Endothelial cell of umbilical vein (primary cell): ENCODE data around the gene KIAA1210. TPM values are rescaled to one million over a fixed set of nuclear protein-coding genes. Genes with fewer than 3 reads are reported as not detected.

Experiments used
- BruUV-seq: library from RNA; stranded (reverse); fragments of 400-500 nt; replicated peaks from 2 replicates; lab custom pipeline; 2021; lab: Mats Ljungman, UMichigan
- CTCF ChIA-PET: fragments of 300-600, 350-600 bp; sonication (Branson Sonifier 250); formaldehyde crosslinking; loops from one replicate; lab custom pipeline; 2021; ENCODE audit warnings: antibody characterized with exemption, inconsistent platforms; lab: Charles Lee
- POLR2A ChIA-PET: fragments of 300-600, 350-600 bp; sonication (Branson Sonifier 250); formaldehyde crosslinking; loops from one replicate; lab custom pipeline; 2021; ENCODE audit warnings: antibody characterized with exemption, inconsistent platforms; lab: Charles Lee
- DNase-seq: peaks from one replicate; pipeline ENCODE4 v3.0.0-alpha.2; 2011; ENCODE audit warnings: low read depth, low spot score
- FAIRE-seq: peaks from 2 replicates; lab custom pipeline; 2011; peaks lifted over from hg19 to GRCh38; lab: Jason Lieb, UNC
- H2AFZ ChIP-seq: 2 replicates; pipeline ENCODE4 v1.6.0; 2012; ENCODE audit warnings: low read depth, low read length, control low read depth, inconsistent platforms
- H3K27ac ChIP-seq: 2 replicates; pipeline ENCODE4 v1.5.1; 2011; ENCODE audit warnings: low read depth, mild to moderate bottlenecking, control low read depth, low read length, moderate library complexity; ENCODE audit not compliant: insufficient read depth
- H3K27me3 ChIP-seq, 2 experiments: 2 replicates each; pipeline versions ENCODE4 v1.6.0 to v1.6.1; 2011; ENCODE audit warnings: low read length in 2 of 2, mixed read lengths in 1 of 2; ENCODE audit not compliant: control insufficient read depth in 2 of 2, insufficient read depth in 2 of 2
- H3K36me3 ChIP-seq, 2 experiments: 2 replicates in 1 of 2; 3 replicates in 1 of 2; pipeline ENCODE4 v1.5.1; 2011; ENCODE audit warnings: low read length in 2 of 2, mild to moderate bottlenecking in 1 of 2, moderate library complexity in 1 of 2; ENCODE audit not compliant: control insufficient read depth in 2 of 2, insufficient read depth in 2 of 2; ENCODE audit errors: extremely low read depth in 1 of 2
- H3K4me1 ChIP-seq: 3 replicates; pipeline ENCODE4 v1.5.1; 2011; ENCODE audit warnings: mild to moderate bottlenecking, low read length; ENCODE audit not compliant: control insufficient read depth, insufficient read depth; ENCODE audit errors: extremely low read depth
- H3K4me2 ChIP-seq: 2 replicates; pipeline ENCODE4 v1.6.1; 2011; ENCODE audit warnings: low read length, control low read depth, mixed read lengths; ENCODE audit not compliant: insufficient read depth
- H3K4me3 ChIP-seq, 3 experiments: fragments of 200-600 bp in 1 of 3; sonication (generic), shearing (Covaris generic) in 1 of 3; replicated peaks in 1 of 3; 2 replicates each; pipeline ENCODE4 v1.5.1; 2011 to 2016; ENCODE audit warnings: control low read depth in 3 of 3, low read length in 3 of 3, mild to moderate bottlenecking in 2 of 3, inconsistent platforms in 1 of 3, low read depth in 1 of 3, moderate library complexity in 1 of 3; ENCODE audit not compliant: insufficient read depth in 1 of 3
- H3K79me2 ChIP-seq: 2 replicates; pipeline ENCODE4 v1.6.0; 2012; ENCODE audit warnings: low read length, inconsistent platforms; ENCODE audit not compliant: control insufficient read depth, insufficient read depth
- H3K9ac ChIP-seq: replicated peaks from 2 replicates; pipeline ENCODE3; 2011; ENCODE audit warnings: low read length, control low read depth; ENCODE audit not compliant: insufficient read depth; ENCODE audit errors: extremely low read depth
- H3K9me1 ChIP-seq: replicated peaks from 3 replicates; pipeline ENCODE4 v1.6.0; 2011; ENCODE audit warnings: mild to moderate bottlenecking, low read length; ENCODE audit not compliant: control insufficient read depth, insufficient read depth; ENCODE audit errors: extremely low read depth
- H3K9me3 ChIP-seq: replicated peaks from 2 replicates; pipeline ENCODE4 v1.5.1; 2012; ENCODE audit warnings: low read length, inconsistent platforms; ENCODE audit not compliant: control insufficient read depth, insufficient read depth
- H4K20me1 ChIP-seq: replicated peaks from 2 replicates; pipeline ENCODE3; 2011; ENCODE audit warnings: mild to moderate bottlenecking, low read length; ENCODE audit not compliant: control insufficient read depth, insufficient read depth; ENCODE audit errors: extremely low read depth
- EZH2 ChIP-seq: IDR thresholded peaks from 2 replicates; pipeline ENCODE4 v1.6.1; 2012; ENCODE audit warnings: borderline replicate concordance, low read depth, mild to moderate bottlenecking, moderate library complexity, low read length, inconsistent platforms; ENCODE audit not compliant: severe bottlenecking
- FOS ChIP-seq: IDR thresholded peaks from 2 replicates; pipeline ENCODE4 v1.6.1; 2011; ENCODE audit warnings: mild to moderate bottlenecking, low read length, moderate library complexity, borderline replicate concordance; ENCODE audit not compliant: insufficient read depth
- GATA2 ChIP-seq: IDR thresholded peaks from 2 replicates; pipeline ENCODE4 v1.7.0; 2011; ENCODE audit warnings: low read depth, mild to moderate bottlenecking, moderate library complexity, mixed read lengths, low read length; ENCODE audit not compliant: insufficient read length, insufficient read depth
- JUN ChIP-seq: IDR thresholded peaks from 2 replicates; pipeline ENCODE4 v1.6.1; 2011; ENCODE audit warnings: borderline replicate concordance, low read depth; ENCODE audit not compliant: insufficient read length, insufficient read depth
- MYC ChIP-seq: IDR thresholded peaks from one replicate; pipeline ENCODE4 v1.6.1; 2011; ENCODE audit warnings: mild to moderate bottlenecking, low read depth, low read length
- POLR2A ChIP-seq: IDR thresholded peaks from 2 replicates; pipeline ENCODE4 v1.6.1; 2012; ENCODE audit warnings: low read depth, mild to moderate bottlenecking, control low read depth, low read length
- POLR2AphosphoS5 ChIP-seq: IDR thresholded peaks from 2 replicates; pipeline ENCODE4 v1.6.1; 2012; ENCODE audit warnings: low read depth, mild to moderate bottlenecking, control low read depth, low read length, moderate library complexity; ENCODE audit not compliant: insufficient read depth
- dilution Hi-C: fragments of 300-500 bp; cut with MboI; formaldehyde crosslinking; loops from one replicate; pipeline ENCODE4 v1.15.0; 2019; ENCODE audit warnings: low sequenced_read_pairs; ENCODE audit not compliant: extremely low pct_ligation_motif_present
- intact Hi-C: fragments of 100-400 bp; cut with micrococcal nuclease; formaldehyde crosslinking; loops from one replicate; pipeline ENCODE4 v1.10.0; 2022
- polyA plus RNA-seq, 4 experiments: library from polyadenylated mRNA; depleted of rRNA in 3 of 4; stranded (reverse) in 3 of 4; unstranded in 1 of 4; fragments of >200 nt; gene quantifications; 2 replicates each; pipeline versions ENCODE4 v1.2.1 to v1.2.3, GENCODE V29; 2011 to 2012; ENCODE audit warnings: missing spikeins in 1 of 4
- total RNA-seq: library from RNA; stranded (reverse); gene quantifications from 2 replicates; pipeline ENCODE4 v1.2.3, GENCODE V29; 2021
- TF ChIP-seq, protein P1 (sequence below), 2 donors: IDR thresholded peaks; 1 replicate in 1 of 2; 2 replicates in 1 of 2; pipeline ENCODE4 v1.5.1; 2011; ENCODE audit warnings: low read length in 2 of 2, mild to moderate bottlenecking in 2 of 2, moderate library complexity in 2 of 2, control low read depth in 1 of 2, inconsistent platforms in 1 of 2, low read depth in 1 of 2; ENCODE audit not compliant: insufficient read depth in 1 of 2; ENCODE audit errors: extremely low read depth in 1 of 2
- TF ChIP-seq, protein P2 (sequence below): IDR thresholded peaks from 2 replicates; pipeline ENCODE4 v1.6.1; 2011; ENCODE audit not compliant: insufficient read depth, insufficient read length

The KIAA1210 gene
- total and polyA plus RNA-seq, 2 donors (not counting 3 experiments of a cell fraction or from before 2014, with no cell fraction given): not detected

DNA sequence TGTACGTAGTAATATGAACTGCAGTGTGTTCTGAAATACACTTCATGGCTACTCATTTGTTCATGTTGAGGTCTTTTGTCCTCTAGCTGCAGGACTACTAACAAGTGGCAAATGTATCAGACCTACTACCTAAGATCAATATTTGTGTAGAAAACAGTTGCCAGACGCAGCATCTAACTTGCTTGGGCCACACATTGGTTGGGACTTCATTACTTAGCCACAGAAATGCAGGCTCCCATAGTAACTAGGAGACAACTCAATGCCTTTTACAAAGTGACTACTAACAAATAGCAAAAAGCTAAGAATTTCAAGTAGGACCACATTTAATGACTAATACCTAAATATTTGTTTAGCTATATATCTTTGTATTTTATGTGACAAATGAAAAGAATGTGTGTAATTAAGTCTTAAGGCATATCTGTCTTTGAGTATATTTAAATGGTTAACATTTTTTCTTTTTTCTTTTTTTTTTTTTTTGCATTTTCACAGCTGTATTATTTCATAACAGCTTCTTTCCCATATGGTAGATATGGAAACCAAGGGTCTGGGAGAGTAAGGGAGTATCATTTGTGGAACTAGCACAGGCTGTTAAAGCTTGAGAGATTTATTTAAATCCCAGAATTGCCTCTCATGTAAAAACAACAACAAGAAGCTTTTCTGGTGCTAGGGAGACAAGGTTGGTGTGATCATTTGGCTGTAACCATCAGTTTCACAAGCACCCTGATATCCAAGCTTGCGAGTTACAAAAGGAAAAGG is 52.2 kb downstream of the KIAA1210 start:
- Histone ChIP-seq H2AFZ (no peak overlapping the region), H3K9me1 (no peaks in the 10 kb centered on the region), H3K27me3 (no peaks in the 10 kb centered on the region), H4K20me1 (no peaks in the 10 kb centered on the region), H3K9me3 (no peaks in the 10 kb centered on the region), H3K27ac (no peak overlapping the region), H3K79me2 (no peaks in the 10 kb centered on the region), H3K4me2 (no peak overlapping the region), H3K9ac (no peak overlapping the region), H3K4me1 (no peaks in the 10 kb centered on the region), H3K4me3 (no peak overlapping the region), H3K36me3 (no peaks in the 10 kb centered on the region)
- dilution Hi-C loops: no loop called here
- DNase-seq (no peak), FAIRE-seq (no peak)
- no peak for TF ChIP-seq GATA2
- TF ChIP-seq POLR2A: no peak
- no peak for TF ChIP-seq FOS
- no peak for TF ChIP-seq EZH2
- TF ChIP-seq, protein P1, sequence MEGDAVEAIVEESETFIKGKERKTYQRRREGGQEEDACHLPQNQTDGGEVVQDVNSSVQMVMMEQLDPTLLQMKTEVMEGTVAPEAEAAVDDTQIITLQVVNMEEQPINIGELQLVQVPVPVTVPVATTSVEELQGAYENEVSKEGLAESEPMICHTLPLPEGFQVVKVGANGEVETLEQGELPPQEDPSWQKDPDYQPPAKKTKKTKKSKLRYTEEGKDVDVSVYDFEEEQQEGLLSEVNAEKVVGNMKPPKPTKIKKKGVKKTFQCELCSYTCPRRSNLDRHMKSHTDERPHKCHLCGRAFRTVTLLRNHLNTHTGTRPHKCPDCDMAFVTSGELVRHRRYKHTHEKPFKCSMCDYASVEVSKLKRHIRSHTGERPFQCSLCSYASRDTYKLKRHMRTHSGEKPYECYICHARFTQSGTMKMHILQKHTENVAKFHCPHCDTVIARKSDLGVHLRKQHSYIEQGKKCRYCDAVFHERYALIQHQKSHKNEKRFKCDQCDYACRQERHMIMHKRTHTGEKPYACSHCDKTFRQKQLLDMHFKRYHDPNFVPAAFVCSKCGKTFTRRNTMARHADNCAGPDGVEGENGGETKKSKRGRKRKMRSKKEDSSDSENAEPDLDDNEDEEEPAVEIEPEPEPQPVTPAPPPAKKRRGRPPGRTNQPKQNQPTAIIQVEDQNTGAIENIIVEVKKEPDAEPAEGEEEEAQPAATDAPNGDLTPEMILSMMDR (IDR thresholded peaks at IDR 0.05; ENCODE audit: extremely low read depth in 1 of 2, insufficient read depth in 1 of 2, low read depth in 1 of 2, low read length in 2 of 2): no peak
- no peak for TF ChIP-seq MYC
- TF ChIP-seq JUN: no peak
- TF ChIP-seq, protein P2, sequence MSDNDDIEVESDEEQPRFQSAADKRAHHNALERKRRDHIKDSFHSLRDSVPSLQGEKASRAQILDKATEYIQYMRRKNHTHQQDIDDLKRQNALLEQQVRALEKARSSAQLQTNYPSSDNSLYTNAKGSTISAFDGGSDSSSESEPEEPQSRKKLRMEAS: no peak
- TF ChIP-seq POLR2AphosphoS5: no peak
- POLR2A ChIA-PET: interaction anchor here (0.7 kb wide), 1 partner anchor 48 kb away, joined by 5 read pairs; no protein-coding TSS in a partner anchor
- no TSS peak for BruUV-seq
- CTCF ChIA-PET: interaction anchor here (1.1 to 1.6 kb wide), 2 partner anchors 9 to 236 kb away, joined by 3 to 5 read pairs; no protein-coding TSS in a partner anchor
- intact Hi-C loops: no loop called here
